K562 (cell line): ENCODE measurements around the gene SH3TC1. TPM values are rescaled to one million over a fixed set of nuclear protein-coding genes. Genes with fewer than 3 reads are reported as not detected.

Experiments
- BHLHE40 ChIP-seq: IDR thresholded peaks from 2 replicates; pipeline ENCODE4 v1.6.1; 2011; ENCODE audit warnings: low read length, improper control_type of control experiment
- CREM ChIP-seq: IDR thresholded peaks from 2 replicates; pipeline ENCODE4 v1.6.1; 2014; ENCODE audit warnings: antibody characterized with exemption, low read depth
- HNRNPLL ChIP-seq: fragments of 200-400 bp; formaldehyde crosslinking; IDR thresholded peaks from 2 replicates; pipeline ENCODE4 v1.6.1; 2017; ENCODE audit warnings: low read length, low read depth, mild to moderate bottlenecking; ENCODE audit not compliant: poor library complexity, severe bottlenecking
- HOMEZ ChIP-seq: fragments of 250-450 bp; sonication (Bioruptor Pico); IDR thresholded peaks from 2 replicates; pipeline ENCODE4 v1.4.0; 2020; ENCODE audit warnings: mild to moderate bottlenecking, moderate library complexity
- IRF2 ChIP-seq: sonication (generic); formaldehyde crosslinking; IDR thresholded peaks from 2 replicates; pipeline ENCODE4 v1.8.1; 2022; ENCODE audit warnings: mild to moderate bottlenecking, missing genetic modification reagents
- MAX ChIP-seq: sonication (generic); formaldehyde crosslinking; IDR thresholded peaks from 2 replicates; pipeline ENCODE4 v1.9.0; 2022; ENCODE audit warnings: mild to moderate bottlenecking, missing genetic modification reagents
- NR0B1 ChIP-seq: fragments of 450-650 bp; IDR thresholded peaks from one replicate; pipeline ENCODE4 v1.6.1; 2018; ENCODE audit warnings: mild to moderate bottlenecking, moderate library complexity; ENCODE audit not compliant: partially characterized antibody
- PKNOX1 ChIP-seq: fragments of 450-650 bp; IDR thresholded peaks from 2 replicates; pipeline ENCODE4 v1.6.1; 2016
- POLR2AphosphoS2 ChIP-seq: IDR thresholded peaks from 2 replicates; pipeline ENCODE4 v1.6.1; 2012; ENCODE audit warnings: low read length, improper control_type of control experiment
- SAFB2 ChIP-seq: fragments of 200-400 bp; formaldehyde crosslinking; IDR thresholded peaks from 2 replicates; pipeline ENCODE4 v1.6.1; 2018; ENCODE audit warnings: borderline replicate concordance, low read length, low read depth, moderate library complexity; ENCODE audit not compliant: severe bottlenecking
- SRSF3 ChIP-seq: fragments of 200-400 bp; formaldehyde crosslinking; IDR thresholded peaks from 2 replicates; pipeline ENCODE4 v1.6.1; 2016; ENCODE audit warnings: mild to moderate bottlenecking, low read length, moderate library complexity; ENCODE audit not compliant: insufficient read depth
- TAF7 ChIP-seq: fragments of 450-650 bp; IDR thresholded peaks from 2 replicates; pipeline ENCODE4 v1.6.1; 2016; ENCODE audit warnings: missing genetic modification characterization, missing compliant biosample characterization
- ZBTB49 ChIP-seq: sonication (generic); formaldehyde crosslinking; IDR thresholded peaks from 2 replicates; pipeline ENCODE4 v1.8.0; 2022; ENCODE audit warnings: missing genetic modification reagents, mild to moderate bottlenecking, borderline replicate concordance
- ZNF175 ChIP-seq: fragments of 200-800 bp; sonication (Bioruptor generic); IDR thresholded peaks from 2 replicates; pipeline ENCODE4 v1.6.1; 2016; ENCODE audit warnings: low read depth, mild to moderate bottlenecking, missing genetic modification characterization, missing compliant biosample characterization
- ZNF23 ChIP-seq: fragments of 250-450 bp; sonication (Bioruptor Pico); IDR thresholded peaks from 2 replicates; pipeline ENCODE4 v1.4.0; 2020; ENCODE audit warnings: mild to moderate bottlenecking
- ZNF280B ChIP-seq: fragments of 250-450 bp; sonication (Bioruptor Pico); IDR thresholded peaks from 2 replicates; pipeline ENCODE4 v1.5.1; 2021; ENCODE audit warnings: mild to moderate bottlenecking
- ZNF431 ChIP-seq: sonication (generic); formaldehyde crosslinking; IDR thresholded peaks from 2 replicates; pipeline ENCODE4 v1.8.0; 2022; ENCODE audit warnings: mild to moderate bottlenecking, missing genetic modification reagents
- ZNF766 ChIP-seq: fragments of 200-800 bp; sonication (Bioruptor generic); conservative IDR thresholded peaks from 2 replicates; pipeline ENCODE4 v1.6.1; 2016; ENCODE audit warnings: missing genetic modification characterization, missing compliant biosample characterization
- polyA plus RNA-seq, 8 experiments: library from polyadenylated mRNA; depleted of rRNA in 4 of 8; stranded (reverse) in 5 of 8; unstranded in 3 of 8; fragments of >200 nt; fragmentation: Nextera tagmentation in 2 of 8; fragmentation: Illumina TruSeq in 1 of 8; extraction: Ambion mirVana in 2 of 8; extraction: Trizol in 1 of 8; gene quantifications; 2 replicates each; pipeline versions ENCODE4 v1.2.1 to v1.2.3, GENCODE V29; 2011 to 2014; ENCODE audit warnings: inconsistent platforms in 1 of 8, missing spikeins in 1 of 8
- total RNA-seq, 7 experiments: library from RNA; depleted of rRNA in 6 of 7; stranded (reverse); fragments of >200 nt in 6 of 7; fragmentation: Illumina TruSeq in 2 of 7; extraction: Trizol in 2 of 7; gene quantifications; 2 replicates each; pipeline versions ENCODE4 v1.2.1 to v1.2.3, GENCODE V29; 2011 to 2021; ENCODE audit warnings: low replicate concordance in 1 of 7

The SH3TC1 gene
- total and polyA plus RNA-seq, 9 of the 15 experiments (the other 6 are each of a cell fraction or from before 2014, with no cell fraction given), result 0.04 to 2.1 (median 0.48) TPM; not detected in 1

GRCh38 chr4:8158710-8159536 lies 40.2 kb upstream of the SH3TC1 start, which contains the start of gene ABLIM2 (continued):
- no peak for TF ChIP-seq HOMEZ (CRISPR knock-in tag)
- no peak for TF ChIP-seq POLR2AphosphoS2
- no peak for TF ChIP-seq IRF2
- no peak for TF ChIP-seq ZNF23 (CRISPR knock-in tag)
- no peak for TF ChIP-seq NR0B1
- TF ChIP-seq HNRNPLL, result peak; percentile 91
- TF ChIP-seq ZNF175 (CRISPR knock-in tag), result 0 out of 2 replicates have a peak, but pooled peaks have one; percentile 35
- TF ChIP-seq PKNOX1, result peak; percentile 41; the same call in 1 of the 2 replicates
- TF ChIP-seq ZBTB49 (CRISPR knock-in tag), result no peak
- TF ChIP-seq TAF7 (tag), result no peak
- TF ChIP-seq SRSF3, result no peak
- no peak for TF ChIP-seq ZNF280B (CRISPR knock-in tag)
- 0 out of 2 replicates have a peak, but pooled peaks have one; percentile 4 for TF ChIP-seq BHLHE40
- no peak for TF ChIP-seq MAX
- TF ChIP-seq ZNF766 (CRISPR knock-in tag), result peak; percentile 83
- no peak for TF ChIP-seq ZNF431
- no peak for TF ChIP-seq SAFB2
- TF ChIP-seq CREM, result peak; percentile 57
